ENCODE results near the gene PLCD3.
A peak's percentile ranks its signal among the peaks of the same experiment; 100 is the strongest.

PLCD3 gene

GRCh38 chr17:45131616-45132319 is 547 bp downstream of the PLCD3 start:
- peak overlapping the region; percentile 70 for H3K27ac ChIP-seq

GRCh38 chr17:45130681-45131615 is 1.4 kb downstream of the PLCD3 start:
- H3K27ac ChIP-seq = no peak overlapping the region; the same call in 1 of the 2 replicates
- no peak for TF ChIP-seq CTCF (conservative IDR thresholded peaks at IDR 0.05)
- TF ChIP-seq ZFX (IDR thresholded peaks at IDR 0.05) = no peak

More at GRCh38 chr17:45131616-45132319, 547 bp downstream of the PLCD3 start:
- TF ChIP-seq CTCF (conservative IDR thresholded peaks at IDR 0.05) (peak; percentile 92), ZFX (IDR thresholded peaks at IDR 0.05) (no peak)

- H3K27ac ChIP-seq = no peak overlapping the region
These were observed 2.2 kb downstream of the PLCD3 start for GRCh38 chr17:45129940-45130680.

GRCh38 chr17:45129426-45129939 is 2.8 kb downstream of the PLCD3 start:
- no peak overlapping the region for H3K27ac ChIP-seq
- TF ChIP-seq CTCF (conservative IDR thresholded peaks at IDR 0.05) (no peak), ZFX (IDR thresholded peaks at IDR 0.05) (no peak)

More at GRCh38 chr17:45129940-45130680, 2.2 kb downstream of the PLCD3 start:
- TF ChIP-seq CTCF (conservative IDR thresholded peaks at IDR 0.05) (no peak), ZFX (IDR thresholded peaks at IDR 0.05) (no peak)

GRCh38 chr17:45128989-45129388 is 3.3 kb downstream of the PLCD3 start:
- H3K27ac ChIP-seq = no peak overlapping the region
- TF ChIP-seq CTCF (conservative IDR thresholded peaks at IDR 0.05) (no peak), ZFX (IDR thresholded peaks at IDR 0.05) (no peak)

- no peak for TF ChIP-seq CTCF (conservative IDR thresholded peaks at IDR 0.05)
- TF ChIP-seq ZFX (IDR thresholded peaks at IDR 0.05) = no peak
- H3K27ac ChIP-seq = no peak overlapping the region
These were observed 4.0 kb downstream of the PLCD3 start for GRCh38 chr17:45128331-45128730.
